ENCODE results near the gene SOX13.
A peak's percentile ranks its signal among the peaks of the same experiment; 100 is the strongest.

The SOX13 gene

DNA sequence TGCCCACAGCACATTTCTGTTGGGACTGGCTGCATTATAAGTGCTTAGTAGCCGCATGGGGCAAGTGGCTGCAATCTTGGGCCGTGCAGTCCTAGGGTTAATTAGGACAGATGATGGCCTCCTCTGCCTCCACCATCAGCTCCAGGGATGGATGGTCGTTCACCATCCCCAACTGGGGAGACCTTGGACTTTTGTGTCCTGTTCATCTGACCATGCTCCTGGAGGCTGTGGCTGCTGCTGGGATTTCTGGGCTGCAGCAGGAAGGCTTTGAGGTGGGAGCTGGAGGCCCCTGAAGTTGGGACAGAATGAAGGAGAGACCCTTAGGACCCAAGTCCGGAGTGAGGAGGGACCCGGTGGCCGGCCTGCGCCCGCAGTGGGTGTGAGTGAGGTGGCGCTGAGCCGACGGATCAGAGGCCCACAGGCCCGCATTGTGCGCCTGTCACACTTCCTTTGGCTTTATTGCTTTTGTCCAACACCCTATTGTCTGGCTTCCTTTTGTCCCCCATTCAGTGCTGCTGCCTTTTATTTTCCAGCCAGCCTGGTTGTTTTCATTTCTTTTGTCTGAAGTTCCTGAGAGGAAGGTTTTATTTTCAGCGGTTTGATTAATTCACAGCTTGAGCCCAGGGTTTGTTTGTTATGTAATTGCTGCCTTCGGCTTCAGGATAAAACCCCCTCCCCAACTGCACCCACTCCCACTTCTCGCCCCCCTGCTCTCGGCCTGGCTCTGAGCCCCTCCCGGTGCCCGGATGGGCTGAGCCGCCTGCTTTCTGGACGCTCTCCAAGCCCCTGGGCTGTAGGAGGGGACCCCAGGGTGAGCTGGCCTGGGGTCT is 35.6 kb downstream of the SOX13 start:
- no peak for DNase-seq (ENCODE audit: low read depth)

DNA sequence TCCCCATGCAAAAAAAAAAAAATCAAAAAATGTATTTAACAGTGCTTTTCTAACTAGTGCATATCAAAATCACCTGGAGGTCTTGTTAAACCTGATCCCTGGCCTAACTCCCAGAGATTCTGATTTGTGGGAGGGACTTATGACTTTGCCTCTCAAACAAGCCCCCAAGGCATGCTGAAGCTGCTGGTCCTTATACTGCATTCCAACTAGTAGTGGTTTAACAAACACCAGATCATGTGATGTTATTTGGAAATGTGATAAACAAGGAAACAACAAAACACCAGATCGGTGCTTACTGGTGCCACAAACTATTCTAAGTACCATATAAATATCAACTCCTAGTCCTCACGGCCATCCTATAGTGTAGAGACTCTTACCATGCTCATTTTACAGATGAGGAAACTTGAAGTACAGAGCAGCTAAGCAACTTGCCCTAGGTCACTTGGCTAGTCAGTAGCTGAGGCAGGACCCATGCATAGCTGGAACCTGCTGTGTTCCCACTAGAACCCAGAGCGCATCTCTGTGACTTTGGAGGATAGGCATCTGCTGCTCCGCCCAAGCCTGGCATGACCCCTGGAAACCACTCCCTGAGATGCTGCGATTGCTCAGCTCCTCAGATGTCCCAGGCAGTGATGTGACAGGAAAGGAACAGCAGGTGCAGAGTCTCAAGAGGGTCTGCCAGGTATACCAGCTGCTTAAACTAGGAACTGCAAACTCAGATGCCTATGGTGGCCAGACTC is 38.1 kb downstream of the SOX13 start:
- no peak for DNase-seq (ENCODE audit: low read depth)

DNA sequence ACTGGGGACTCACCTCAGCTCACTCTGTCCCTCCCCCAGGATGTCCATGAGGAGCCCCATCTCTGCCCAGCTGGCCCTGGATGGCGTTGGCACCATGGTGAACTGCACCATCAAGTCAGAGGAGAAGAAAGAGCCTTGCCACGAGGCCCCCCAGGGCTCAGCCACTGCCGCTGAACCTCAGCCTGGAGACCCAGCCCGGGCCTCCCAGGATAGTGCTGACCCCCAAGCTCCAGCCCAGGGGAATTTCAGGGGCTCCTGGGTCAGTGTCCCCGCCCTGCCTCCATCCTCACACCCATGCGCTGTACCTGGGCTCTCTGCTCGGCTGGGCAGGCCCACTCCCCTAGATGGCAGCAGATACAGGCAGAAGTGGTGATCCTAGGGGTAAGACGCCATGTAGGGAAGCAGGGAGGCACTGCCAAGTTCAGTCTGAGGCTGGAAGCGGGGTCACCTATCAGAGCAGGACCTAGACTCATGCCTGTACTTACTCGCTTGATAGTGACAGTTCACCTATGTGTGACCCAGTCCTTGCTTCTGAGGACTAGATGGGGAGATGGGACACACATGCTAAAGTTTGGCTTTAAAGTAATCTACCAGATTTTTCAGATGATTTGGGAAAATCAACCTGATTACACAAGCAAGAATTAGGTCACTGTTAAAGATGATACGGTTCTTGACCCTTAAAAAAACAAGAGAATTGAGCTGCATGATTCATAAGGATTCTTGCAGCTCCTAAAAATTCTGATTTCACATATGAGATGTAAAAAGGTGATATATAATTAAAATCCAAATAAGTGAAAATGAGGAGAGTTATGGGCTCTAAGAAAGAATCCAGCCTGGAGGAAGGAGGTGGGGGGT is 40.2 kb downstream of the SOX13 start:
- DNase-seq (ENCODE audit: low read depth): no peak

DNA sequence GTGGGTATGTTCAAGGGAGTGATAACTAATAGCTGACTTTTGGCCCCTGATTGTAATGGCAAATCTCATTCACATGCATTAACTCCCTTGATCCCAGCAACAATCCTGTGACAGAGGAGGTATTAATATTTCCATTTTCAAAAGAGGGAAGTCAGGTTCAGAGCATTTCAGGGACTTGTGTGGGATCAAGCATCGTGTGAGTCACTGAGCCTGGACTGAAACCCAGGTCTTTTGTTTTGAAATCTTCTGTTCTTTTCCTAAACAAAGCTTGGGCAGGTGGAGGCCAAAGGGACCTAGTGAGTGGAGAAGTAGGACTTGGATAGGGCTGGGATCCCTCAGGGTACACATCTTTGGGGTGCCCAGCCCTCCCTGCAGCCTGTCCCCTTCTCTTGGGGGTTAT is 41.0 kb downstream of the SOX13 start:
- DNase-seq (ENCODE audit: low read depth): no peak

DNA sequence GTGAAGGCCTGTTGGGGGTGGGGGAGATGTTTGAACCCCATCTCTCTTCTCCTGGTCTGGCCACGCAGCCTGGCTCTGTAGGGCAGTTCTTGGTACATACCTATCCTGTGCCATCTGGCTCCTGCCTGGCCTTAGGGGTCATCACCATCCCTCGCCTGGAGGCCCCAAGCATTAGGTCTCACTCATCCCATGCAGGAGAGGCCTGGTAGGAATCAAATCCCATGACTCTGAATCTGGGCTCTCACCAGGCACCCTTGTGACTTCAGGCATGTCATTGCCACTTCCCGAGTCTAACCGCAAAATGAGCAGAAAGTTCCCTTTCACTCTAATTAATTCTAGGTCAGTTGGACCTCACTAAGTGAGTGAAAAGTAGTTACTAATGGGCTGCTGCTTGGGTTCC is 41.7 kb downstream of the SOX13 start:
- DNase-seq (ENCODE audit: low read depth): no peak

DNA sequence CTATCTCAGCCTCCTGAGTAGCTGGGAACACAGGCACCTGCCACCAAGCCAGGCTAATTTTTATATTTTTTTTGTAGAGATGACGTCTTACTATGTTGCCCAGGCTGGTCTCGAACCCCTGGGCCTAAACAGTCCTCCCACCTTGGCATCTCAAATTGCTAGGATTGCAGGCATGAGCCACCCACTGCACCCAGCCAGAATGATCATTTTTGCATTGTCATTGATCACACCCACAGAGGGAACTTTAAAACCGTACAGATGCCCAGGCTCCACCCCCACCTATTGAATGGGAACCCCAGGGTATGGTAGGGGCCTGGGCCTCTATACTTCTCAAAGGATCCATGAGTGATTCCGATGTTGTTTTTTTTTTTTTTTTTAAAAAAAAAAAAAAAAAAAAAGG is 42.2 kb downstream of the SOX13 start:
- no peak for DNase-seq (ENCODE audit: low read depth)

DNA sequence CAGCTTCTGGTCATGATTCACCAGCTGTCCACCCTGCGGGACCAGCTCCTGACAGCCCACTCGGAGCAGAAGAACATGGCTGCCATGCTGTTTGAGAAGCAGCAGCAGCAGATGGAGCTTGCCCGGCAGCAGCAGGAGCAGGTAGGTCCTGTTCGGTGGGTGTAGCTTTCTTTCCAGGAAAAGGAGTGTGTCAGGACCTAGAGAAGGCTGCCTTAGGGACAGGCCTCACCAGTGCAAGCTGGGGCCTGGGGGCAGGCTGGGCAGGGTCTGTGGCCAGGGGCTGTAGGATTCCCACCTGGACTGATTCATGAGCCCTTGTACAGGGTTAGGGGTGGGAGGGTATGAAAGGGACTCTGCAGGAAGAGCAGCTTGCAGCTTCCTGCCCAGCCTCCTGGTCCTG is 43.6 kb downstream of the SOX13 start:
- no peak for DNase-seq (ENCODE audit: low read depth)

DNA sequence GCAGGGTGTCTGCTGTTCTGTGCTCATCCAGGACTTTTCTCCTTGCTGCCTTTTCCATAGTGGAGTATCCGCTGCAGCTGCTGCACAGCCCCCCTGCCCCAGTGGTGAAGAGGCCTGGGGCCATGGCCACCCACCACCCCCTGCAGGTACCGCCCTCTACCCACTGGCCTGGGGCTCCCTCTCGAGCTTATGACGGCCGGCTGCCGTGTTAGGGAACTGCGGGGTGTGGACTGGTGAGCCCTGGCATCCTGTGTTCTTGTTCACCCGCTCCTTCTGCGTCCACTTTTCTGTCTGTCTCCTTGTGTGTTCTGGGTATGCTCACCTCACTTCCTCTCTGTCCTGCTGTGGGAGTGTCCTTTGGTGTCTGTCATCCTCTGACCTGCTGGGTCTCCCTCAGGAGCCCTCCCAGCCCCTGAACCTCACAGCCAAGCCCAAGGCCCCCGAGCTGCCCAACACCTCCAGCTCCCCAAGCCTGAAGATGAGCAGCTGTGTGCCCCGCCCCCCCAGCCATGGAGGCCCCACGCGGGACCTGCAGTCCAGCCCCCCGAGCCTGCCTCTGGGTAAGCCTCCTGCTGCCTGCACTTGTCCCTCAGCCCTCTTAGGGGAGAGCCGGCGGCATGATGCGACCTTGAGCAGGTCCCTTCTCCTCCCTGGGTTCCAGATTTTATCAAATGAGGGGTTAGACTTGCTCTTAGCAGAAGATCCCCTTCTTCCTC is 49.1 kb downstream of the SOX13 start:
- DNase-seq (ENCODE audit: low read depth): no peak

DNA sequence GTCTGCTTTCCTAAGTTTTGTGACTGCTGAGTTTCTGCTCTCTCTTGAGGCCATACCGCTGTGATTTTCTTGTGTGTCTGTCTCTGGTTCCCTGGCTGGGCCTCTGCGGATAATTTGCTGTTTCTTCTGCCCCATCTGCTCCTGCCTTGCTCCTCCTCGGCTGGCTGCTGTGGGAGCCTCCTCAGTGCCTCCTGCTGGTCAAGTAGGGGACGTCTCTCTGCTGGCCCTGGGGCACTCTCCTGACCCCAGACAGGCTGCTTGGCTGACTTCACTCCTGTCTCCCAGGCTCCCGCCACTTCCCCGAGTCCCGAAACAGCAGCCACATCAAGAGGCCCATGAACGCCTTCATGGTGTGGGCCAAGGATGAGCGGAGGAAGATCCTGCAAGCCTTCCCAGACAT is 50.5 kb downstream of the SOX13 start:
- DNase-seq (ENCODE audit: low read depth): no peak

DNA sequence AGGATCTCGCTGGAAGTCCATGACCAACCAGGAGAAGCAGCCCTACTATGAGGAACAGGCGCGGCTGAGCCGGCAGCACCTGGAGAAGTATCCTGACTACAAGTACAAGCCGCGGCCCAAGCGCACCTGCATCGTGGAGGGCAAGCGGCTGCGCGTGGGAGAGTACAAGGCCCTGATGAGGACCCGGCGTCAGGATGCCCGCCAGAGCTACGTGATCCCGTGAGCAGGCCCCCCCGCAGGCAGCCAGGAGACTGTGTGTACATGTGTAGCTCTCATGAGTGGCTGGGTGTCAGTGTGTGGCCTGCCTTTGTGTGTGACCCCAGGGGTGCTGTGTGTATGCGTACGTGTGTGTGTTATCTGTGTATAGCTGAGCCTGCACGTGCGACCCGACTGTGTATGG is 51.7 kb downstream of the SOX13 start:
- no peak for DNase-seq (ENCODE audit: low read depth)

DNA sequence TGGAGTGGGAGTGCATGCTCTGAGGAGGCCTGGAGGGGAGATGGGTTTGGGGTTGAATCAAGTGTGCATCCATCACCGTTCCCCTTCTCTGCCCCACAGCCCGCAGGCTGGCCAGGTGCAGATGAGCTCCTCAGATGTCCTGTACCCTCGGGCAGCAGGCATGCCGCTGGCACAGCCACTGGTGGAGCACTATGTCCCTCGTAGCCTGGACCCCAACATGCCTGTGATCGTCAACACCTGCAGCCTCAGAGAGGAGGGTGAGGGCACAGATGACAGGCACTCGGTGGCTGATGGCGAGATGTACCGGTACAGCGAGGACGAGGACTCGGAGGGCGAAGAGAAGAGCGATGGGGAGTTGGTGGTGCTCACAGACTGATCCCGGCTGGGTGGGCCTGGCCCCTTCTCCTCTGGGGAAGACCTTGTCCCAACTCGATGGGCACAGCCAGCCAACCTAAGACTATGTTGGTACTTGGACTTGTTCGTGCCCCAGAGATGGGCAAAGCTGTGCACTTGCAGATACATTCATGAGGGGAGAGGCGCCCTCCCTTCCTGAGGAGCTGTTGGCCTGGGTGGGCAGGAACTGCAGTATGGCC is 52.9 kb downstream of the SOX13 start:
- DNase-seq (ENCODE audit: low read depth): no peak

DNA sequence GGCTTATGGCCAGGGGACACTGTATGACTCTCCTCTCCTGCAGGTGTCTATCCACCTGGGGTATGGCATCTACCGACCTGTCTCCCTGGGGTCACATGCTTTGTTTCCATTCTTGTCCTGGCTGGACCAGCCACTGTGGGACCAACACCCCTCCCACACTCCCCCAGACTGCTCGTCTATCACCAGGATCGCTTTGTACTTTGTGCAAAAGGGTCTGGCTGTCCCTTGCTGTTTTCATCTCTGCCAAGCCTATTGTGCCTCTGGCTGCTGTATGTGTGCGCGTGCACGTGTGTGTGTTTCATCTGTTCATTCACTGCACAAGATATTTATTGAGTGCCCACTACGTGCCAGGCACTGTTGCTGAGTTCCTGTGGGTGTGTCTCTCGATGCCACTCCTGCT is 53.5 kb downstream of the SOX13 start:
- DNase-seq (ENCODE audit: low read depth): no peak

DNA sequence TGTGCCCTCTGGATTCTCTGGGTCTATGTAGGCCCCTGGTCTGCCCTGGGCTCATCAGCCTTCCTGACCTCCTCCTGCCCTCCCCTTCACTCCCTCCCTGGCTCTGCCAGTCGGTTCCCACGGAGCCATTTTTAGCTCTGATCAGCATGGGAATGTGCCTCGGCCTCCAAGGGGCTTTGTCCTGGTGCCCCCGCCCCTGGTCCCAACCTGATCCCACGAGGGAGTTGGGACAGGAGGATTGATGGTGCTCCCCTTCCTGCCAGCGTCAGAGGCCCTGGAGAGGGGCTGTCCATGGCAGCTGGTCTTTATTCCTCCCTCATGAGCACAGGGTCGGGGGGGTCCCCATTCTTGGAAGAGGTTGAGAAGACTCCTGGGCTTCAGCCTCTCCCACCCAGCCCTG is 54.0 kb downstream of the SOX13 start:
- no peak for DNase-seq (ENCODE audit: low read depth)

DNA sequence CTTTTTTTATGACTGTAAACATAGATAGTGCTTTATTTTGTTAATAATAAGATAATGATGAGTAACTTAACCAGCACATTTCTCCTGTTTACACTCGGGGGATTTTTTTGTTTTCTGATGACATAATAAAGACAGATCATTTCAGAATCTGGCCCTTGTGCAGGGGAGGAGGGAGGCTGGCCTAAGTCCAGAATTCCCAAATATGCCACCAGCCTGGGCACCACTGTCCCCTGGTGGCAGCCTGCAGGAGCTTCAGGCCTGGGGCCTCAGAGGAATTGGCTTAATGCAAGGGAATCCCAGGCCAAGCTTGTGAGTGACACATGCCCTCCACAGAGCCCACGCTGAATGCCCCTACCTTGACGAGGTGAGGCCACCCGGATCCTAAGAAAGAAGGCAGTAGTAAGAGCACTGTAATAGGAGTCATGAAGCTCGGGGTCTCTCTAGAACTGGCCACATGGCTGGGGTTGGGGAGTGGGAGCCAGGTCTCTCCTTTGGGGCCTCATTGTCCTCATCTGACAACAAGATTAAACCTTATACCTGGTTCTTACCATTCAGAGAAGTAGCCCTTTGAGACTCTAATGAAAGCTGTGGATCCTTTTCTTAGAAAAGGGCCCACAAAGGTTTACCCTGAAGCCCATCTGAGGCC is 54.8 kb downstream of the SOX13 start:
- no peak for DNase-seq (ENCODE audit: low read depth)

DNA sequence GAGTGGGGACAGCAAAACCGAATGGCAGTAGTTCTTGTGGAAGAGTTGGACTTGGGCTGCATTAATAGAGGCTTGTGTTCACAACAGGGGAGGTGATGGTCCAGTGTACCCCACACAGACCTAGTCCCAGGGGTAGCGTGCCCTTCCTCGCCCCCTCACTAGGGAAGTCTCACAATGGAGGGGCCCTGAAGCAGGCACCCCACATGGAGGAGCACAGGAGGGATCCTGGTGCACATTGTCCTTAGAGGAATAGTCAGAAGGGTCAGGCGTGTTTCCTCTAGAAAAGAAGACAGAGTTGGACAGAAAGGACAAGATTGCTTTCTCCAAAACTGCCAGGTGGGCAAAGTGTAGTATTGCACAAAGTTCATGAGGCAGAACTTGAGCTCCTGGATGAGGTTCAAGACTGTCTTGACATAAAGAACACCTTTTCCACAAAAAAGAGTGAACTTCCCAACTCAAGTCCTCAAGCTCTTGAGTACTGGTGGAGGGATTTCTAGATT is 55.6 kb downstream of the SOX13 start:
- no peak for DNase-seq (ENCODE audit: low read depth)

DNA sequence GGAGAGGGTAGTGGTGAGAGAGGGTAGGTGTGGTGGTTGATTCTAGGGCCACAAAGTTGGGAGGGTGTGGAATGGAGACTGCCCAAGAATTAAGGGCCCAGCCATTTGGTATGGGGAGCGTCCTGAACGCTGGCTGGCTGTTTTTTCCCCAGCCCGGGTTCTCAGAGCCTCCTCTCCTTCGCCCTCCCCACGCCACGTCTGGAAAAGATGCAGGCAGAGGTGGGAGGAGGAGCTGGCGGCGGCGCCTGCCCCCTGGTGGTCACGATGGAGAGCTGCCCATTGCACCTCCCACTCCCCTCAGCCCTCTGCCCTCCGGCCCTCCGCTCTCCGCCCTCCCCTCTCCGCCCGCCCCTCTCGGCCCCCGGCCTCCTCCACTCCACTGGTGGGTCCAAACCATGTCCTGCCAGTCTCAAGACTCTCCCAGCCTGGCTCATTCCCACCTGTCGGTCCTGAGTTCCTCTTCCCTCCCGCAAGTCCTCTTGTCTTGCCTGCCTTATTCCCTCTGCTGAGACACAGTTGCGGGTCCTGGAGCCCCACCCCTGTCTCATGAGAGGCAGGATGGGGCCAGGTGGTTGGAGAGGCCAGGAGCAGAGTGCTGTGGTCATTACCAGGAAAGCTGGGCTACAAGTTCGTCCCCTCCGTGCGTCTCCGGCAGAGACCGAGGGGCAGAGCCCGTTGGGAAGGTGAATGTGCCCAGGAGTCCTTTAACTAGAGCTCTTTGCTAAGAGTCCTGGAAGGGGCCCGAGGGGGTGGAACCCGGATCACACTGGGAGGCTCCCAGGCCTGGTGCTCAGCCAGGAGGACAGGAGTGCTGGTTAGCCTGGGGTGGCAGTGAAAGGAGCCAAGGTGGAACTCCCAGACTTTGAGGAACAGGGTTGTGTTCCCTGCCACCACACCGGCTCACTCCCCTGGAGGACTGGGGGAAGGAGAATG is 56.3 kb downstream of the SOX13 start:
- peak; percentile 25 for DNase-seq (ENCODE audit: low read depth)

DNA sequence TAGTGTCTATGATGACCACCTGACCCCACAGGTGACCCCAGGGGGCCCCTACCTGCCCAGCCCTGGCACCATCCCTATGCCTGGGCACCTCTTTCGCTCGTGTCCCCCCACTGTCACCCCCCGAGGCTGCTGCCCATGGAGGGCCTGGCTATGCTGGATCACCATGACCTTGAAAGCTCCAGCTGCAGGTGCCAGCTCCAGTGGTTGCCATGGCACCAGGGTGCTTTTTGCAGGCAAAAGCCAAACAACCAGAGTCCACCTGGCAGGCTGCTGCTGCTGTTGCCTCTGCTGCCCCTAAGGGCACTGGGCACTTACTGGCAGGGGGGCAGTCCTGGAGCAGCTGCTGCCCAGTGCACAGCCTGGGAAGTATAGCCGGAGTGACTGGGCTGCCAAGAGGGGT is 57.3 kb downstream of the SOX13 start:
- no peak for DNase-seq (ENCODE audit: low read depth)

DNA sequence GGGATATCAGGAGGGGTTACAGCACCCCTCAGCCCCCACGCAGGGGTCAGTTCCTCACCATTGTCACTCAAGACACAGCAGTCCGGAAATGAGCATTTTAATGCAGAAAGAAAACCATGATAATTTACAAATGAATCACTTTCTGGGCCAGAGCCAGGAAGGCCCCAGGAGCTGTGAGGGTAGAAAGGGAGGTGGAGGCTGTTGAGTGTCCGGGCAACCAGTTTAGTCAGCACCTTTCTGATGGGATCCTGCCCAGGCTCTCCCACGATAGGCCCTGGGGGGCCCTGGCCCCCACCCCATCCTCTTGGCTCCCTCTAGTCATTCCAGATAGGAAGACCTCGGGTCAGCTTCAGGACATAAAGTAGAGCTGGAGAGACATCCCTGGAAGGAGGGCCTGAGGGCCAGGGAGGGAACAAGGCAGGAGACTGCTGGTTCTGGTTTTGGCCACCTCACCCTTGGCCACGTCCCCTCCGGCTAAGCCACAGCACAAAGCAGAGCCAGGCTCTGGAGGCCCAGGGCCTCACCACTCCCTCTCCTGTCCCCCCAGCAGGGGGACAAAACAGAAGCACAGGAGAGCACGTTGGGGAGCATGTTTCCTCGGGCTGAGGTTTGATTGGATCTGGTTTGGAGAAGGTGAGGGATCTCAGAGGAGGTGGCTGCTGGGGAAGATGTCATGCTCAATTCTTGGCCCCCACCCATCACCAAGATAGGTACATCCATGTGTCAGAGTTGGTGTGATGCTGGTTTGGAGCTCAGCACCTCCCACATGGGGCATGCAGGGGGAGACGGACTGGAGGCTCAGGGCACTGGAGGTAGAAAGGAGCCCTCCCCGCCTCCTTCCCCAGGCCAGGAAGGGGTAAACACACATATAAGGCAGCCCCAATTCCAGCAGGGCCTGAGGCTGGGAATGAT is 58.3 kb downstream of the SOX13 start:
- DNase-seq (ENCODE audit: low read depth): no peak

DNA sequence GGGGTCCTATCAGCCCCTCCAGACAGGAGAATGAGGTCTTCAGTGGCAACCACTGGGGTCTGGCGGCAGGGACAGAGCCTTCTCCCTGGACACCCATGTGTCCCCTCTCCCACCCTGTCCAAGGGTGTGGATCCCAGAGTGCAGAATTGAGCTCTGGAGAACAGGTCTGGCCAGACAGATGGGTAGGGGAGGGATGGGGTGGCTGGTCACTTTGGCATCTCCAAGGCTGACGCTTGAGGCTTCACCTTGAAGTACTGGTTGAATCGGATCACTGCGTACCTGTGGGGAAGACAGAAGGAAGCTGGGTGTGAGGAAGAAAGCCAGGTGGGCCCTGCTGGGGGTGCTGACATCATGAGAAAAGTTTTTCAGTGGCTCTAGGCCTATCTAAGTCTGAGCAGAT is 59.1 kb downstream of the SOX13 start:
- DNase-seq (ENCODE audit: low read depth): no peak
